ENCODE measurements around the gene PARP3. TPM values are rescaled to one million over a fixed set of nuclear protein-coding genes. Genes with fewer than 3 reads are reported as not detected.
"Not testable (repeated sequence)": the region's sequence is repeated elsewhere in the genome, so short reads cannot be mapped to it uniquely, and the experiment has no call there.

Gene PARP3
- total RNA-seq: 100 to 1,000 TPM; 100 to 157 (median 137) TPM

- peak; percentile 100 for DNase-seq
- H3K4me1 ChIP-seq: peaks cover 0 to 28% (median 18%) of the 10 kb centered on the region in 4 donors
- no peaks in the 10 kb centered on the region for H3K9me3 ChIP-seq
- peak; percentile 98 to 100 (median 100) for TF ChIP-seq CTCF (IDR thresholded peaks at IDR 0.05)
- TF ChIP-seq POLR2A (IDR thresholded peaks at IDR 0.05): peak; percentile 63 to 79
- peak within 1 kb of the TSS; percentile 76 to 91 (median 80) for H3K4me3 ChIP-seq
- H3K36me3 ChIP-seq: peaks cover 0 to 22% (median 0%) of the 10 kb centered on the region in 3 donors
- H3K27me3 ChIP-seq: no peaks in the 10 kb centered on the region
- H3K27ac ChIP-seq: peak within 1 kb of the TSS; percentile 84 to 98 (median 94)
Measured at GRCh38 chr3:51941798-51942602, at the start of gene PARP3, which contains the start of gene RRP9. TSS of gene PARP3 (plus strand) at chr3:51942363. CDS start at chr3:51943356, 993 bp downstream. TSS of gene RRP9 (minus strand) at chr3:51941904. CDS start at chr3:51941867, 37 bp downstream.

GRCh38 chr3:51894391-51894790, 47.8 kb upstream of the PARP3 start:
- Histone ChIP-seq H3K9me3 (no peaks in the 10 kb centered on the region), H3K4me1 (no peaks in the 10 kb centered on the region), H3K36me3 (no peaks in the 10 kb centered on the region), H3K4me3 (no peak overlapping the region), H3K27me3 (no peaks in the 10 kb centered on the region), H3K27ac (no peak overlapping the region)
- TF ChIP-seq POLR2A (IDR thresholded peaks at IDR 0.05) (no peak), CTCF (IDR thresholded peaks at IDR 0.05) (no peak)
- DNase-seq: no peak

- no peaks in the 10 kb centered on the region for H3K36me3 ChIP-seq
- H3K9me3 ChIP-seq: no peaks in the 10 kb centered on the region
- no peaks in the 10 kb centered on the region for H3K27me3 ChIP-seq
- H3K4me3 ChIP-seq: no peak overlapping the region
- no peak for DNase-seq
- H3K27ac ChIP-seq: no peak overlapping the region
- TF ChIP-seq POLR2A (IDR thresholded peaks at IDR 0.05): no peak
- TF ChIP-seq CTCF (IDR thresholded peaks at IDR 0.05): no peak
- no peaks in the 10 kb centered on the region for H3K4me1 ChIP-seq
Measured at GRCh38 chr3:51894939-51895338, 47.2 kb upstream of the PARP3 start.

- no peaks in the 10 kb centered on the region for H3K9me3 ChIP-seq
- H3K27ac ChIP-seq: no peak overlapping the region
- TF ChIP-seq POLR2A (IDR thresholded peaks at IDR 0.05) (no peak), CTCF (IDR thresholded peaks at IDR 0.05) (no peak)
- H3K27me3 ChIP-seq: no peaks in the 10 kb centered on the region
- H3K4me1 ChIP-seq: no peaks in the 10 kb centered on the region
- no peak for DNase-seq
- no peak overlapping the region for H3K4me3 ChIP-seq
- no peaks in the 10 kb centered on the region for H3K36me3 ChIP-seq
Measured at GRCh38 chr3:51896607-51897305, 45.4 kb upstream of the PARP3 start.

GRCh38 chr3:51897391-51897790, 44.8 kb upstream of the PARP3 start:
- no peak overlapping the region for H3K4me3 ChIP-seq

GRCh38 chr3:51900043-51900442, 42.1 kb upstream of the PARP3 start:
- H3K36me3 ChIP-seq, H3K27ac ChIP-seq, H3K4me3 ChIP-seq, H3K27me3 ChIP-seq, H3K9me3 ChIP-seq, H3K4me1 ChIP-seq, DNase-seq: not testable (repeated sequence)

More at GRCh38 chr3:51897391-51897790, 44.8 kb upstream of the PARP3 start:
- H3K9me3 ChIP-seq: no peaks in the 10 kb centered on the region
- DNase-seq: no peak
- no peaks in the 10 kb centered on the region for H3K27me3 ChIP-seq
- no peak for TF ChIP-seq CTCF (IDR thresholded peaks at IDR 0.05)
- TF ChIP-seq POLR2A (IDR thresholded peaks at IDR 0.05): no peak
- no peaks in the 10 kb centered on the region for H3K36me3 ChIP-seq
- no peaks in the 10 kb centered on the region for H3K4me1 ChIP-seq
- no peak overlapping the region for H3K27ac ChIP-seq

GRCh38 chr3:51902361-51902760, 39.8 kb upstream of the PARP3 start:
- DNase-seq: peak in 1 of 3 donors; percentile 50
- not testable (repeated sequence) for H3K36me3 ChIP-seq, H3K27me3 ChIP-seq, H3K4me3 ChIP-seq, H3K9me3 ChIP-seq, H3K27ac ChIP-seq, H3K4me1 ChIP-seq
